GM18907 (cell line): ENCODE data around the gene PRSS35.
"Not testable (repeated sequence)": the region's sequence is repeated elsewhere in the genome, so short reads cannot be mapped to it uniquely, and the experiment has no call there.

Experiments
- ATAC-seq: cut with Tn5 transposase; IDR thresholded peaks from one replicate; pipeline ENCODE4 v1.9.1; 2021; ENCODE audit warnings: mild to moderate bottlenecking, moderate library complexity; ENCODE audit not compliant: unreplicated experiment

The PRSS35 gene, protein sequence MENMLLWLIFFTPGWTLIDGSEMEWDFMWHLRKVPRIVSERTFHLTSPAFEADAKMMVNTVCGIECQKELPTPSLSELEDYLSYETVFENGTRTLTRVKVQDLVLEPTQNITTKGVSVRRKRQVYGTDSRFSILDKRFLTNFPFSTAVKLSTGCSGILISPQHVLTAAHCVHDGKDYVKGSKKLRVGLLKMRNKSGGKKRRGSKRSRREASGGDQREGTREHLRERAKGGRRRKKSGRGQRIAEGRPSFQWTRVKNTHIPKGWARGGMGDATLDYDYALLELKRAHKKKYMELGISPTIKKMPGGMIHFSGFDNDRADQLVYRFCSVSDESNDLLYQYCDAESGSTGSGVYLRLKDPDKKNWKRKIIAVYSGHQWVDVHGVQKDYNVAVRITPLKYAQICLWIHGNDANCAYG

DNA sequence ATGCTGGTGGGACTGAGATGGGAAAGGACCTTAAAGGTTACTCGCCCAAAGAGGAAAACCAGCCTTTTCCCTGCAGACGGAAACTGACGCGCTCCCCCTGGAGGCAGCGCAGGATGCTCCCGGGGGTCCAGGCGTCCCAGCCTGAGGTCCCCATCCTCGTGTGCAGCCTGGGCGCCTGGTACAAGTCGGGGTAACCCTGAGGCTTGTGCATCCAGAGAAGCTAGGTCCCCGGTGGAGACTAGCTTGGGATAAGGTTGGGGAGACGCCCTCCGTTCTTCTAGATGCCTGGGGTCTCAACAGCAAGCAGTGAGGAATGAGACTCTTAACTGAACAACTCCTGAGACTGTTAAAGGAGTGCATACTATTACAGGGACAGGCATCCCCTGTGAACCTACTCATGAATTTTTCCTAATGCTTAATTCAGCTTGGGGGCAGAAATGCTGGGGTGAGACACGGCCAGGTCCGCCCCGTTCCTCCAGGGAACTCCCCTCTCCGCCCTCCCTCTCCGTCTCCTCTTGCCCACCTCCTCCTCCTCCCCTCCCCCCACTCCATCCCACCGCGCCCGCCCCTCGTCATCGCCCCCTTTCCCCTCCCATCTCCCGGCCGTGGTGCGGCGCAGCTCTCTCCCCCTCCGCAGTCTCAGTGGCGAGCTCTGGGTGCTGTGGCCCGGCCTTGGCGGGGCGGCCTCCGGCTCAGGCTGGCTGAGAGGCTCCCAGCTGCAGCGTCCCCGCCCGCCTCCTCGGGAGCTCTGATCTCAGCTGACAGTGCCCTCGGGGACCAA, at the start of gene PRSS35:
TSS of gene PRSS35 (plus strand) at position 634 of the 781 bp plus-strand sequence. CDS start 10,908 bp downstream, outside the sequence.
- ATAC-seq, result peak; percentile 70

DNA sequence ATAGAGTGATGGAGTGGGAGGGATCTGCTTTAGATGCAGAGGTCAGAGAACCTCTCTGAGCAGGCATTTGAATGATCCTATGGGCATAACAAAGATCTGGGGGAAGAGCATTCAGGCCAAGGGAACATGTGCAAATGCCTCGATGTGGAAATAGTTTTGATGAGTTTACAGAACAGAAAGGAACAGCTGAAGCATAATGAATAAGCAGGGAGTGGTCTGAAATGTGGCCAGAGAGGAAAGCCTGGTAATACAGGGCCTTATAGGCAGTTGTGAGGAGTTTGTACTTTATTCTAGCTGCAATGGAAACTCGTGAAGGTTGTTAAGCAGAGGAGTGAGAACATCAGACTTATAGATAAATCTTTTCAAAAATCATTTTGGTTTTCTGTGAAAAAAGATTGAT, 48.4 kb upstream of the PRSS35 start:
- no peak for ATAC-seq

DNA sequence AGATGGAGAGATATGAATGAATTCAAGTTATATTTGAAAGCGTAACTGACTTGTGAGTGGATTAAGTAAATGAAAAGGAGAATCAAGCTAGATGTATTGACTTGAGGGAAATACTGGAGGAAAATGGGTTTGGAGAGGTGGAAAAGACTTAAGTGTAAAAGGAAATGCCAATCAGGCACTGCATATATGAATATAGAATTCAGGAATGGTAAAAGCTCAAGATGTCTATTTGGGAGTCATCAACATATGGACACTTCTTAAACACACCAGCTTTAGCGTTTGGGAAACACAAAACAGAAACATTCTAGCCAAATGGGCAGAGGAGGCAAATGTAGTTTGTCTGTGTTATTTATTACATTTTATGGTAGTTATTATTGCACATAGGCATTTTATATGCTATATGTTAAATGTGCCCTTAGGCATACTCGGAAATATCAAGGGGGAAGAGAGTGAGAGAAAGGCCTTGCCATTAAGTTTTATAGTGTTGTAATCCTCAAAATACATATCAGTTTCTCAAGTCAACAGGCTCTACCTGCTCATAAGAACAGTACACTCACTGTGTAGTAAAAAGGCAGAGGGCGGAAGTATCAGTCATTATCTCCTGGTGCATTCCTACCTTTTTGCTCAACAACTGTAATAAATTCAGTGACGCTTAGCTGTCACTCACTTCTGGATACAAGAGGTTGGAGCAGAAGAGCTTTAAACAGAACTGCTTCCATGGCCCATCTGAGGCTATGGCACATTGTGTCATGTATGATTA, 47.8 kb upstream of the PRSS35 start:
- ATAC-seq, result no peak

DNA sequence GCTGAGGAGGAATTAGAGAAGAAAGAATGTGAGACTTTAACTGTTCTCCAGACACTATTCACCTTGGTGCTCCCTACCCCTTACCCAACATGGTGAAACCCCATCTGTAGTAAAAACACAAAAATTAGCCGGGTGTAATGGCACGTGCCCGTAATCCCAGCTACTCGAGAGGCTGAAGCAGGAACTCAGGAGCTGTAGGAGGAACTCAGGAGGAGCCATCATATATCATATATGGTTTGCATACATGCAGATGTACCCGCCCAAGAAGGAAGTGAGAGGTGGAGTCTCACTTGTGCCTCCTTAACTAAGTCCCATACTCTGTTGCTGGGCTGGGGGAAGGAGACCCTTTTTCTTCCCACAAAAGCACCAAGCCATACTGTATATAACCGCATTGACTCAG, 46.0 kb upstream of the PRSS35 start:
- ATAC-seq, result no peak

DNA sequence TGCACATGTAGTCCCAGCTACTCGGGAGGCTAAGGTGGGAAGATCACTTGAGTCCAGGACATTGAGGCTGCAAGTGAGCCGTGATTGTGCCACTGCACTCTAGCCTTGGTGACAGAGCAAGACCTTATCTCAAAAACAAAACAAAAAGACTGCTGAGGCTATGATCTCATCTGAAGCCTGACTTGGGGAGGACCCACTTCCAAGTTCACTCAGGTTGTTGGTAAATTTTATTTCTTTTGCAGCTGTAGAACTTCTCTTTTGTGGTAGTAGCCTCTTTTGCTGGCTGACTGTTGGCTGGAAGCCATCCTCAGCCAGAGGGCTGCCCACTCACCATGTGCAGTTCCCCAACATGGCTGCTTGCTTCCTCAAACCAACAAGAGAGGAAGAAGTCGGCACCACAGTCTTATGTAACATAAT, 44.7 kb upstream of the PRSS35 start:
- no peak for ATAC-seq

DNA sequence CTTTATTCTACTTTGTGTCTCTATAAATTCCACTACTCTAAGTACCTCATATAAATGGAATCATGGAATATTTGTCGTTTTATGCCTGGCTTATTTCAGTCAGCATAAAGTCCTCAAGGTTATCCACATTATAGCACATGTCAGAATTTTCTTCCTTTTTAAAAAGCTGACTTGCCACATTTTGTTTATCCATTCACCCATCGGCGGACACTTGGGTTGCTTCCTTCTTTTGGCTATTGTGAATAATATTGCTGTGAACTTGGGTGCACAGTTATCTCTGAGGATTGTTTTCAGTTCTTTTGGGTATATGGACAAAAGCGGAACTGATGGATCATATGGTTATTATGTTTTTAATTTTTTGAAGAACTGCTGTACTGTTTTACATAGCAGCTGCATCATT, 42.3 kb upstream of the PRSS35 start:
- ATAC-seq, result no peak

DNA sequence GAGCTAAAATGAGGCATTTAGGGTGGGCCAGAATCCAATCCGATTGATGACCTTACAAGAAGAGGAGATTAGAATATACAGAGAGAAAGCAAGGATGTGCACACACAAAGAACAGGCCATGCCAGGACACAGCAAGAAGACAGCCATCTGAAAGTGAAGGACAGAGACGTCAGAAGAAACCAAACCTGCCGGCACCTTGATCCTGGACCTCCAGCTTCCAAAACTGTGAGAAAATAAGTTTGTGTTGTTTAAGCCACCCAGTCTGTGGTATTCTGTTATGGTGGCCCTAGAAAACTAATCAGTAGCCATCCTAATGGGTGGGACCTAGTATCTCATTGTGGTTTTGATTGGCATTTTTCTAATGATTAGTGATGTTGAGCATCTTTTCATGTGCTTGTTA, 41.7 kb upstream of the PRSS35 start:
- ATAC-seq, result no peak

DNA sequence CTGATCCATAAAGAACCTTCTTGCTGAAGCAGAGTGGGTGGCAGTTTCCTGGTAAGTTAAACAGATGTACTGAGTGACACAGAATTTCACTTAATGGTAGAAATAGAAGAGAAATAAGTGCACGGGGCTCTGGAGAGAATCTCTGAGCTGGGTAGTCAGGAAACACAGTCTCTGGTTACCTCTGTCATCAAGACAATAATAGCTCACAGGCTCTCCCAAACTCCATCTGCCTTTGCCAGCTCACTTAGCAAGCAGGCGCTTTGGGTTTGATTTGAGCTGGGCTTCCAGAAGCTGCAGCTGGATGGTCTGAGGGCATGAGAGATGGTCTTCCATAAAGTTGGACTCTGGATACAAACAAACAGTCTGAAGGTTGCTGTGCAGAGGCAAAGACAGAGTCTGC, 39.6 kb upstream of the PRSS35 start:
- no peak for ATAC-seq

DNA sequence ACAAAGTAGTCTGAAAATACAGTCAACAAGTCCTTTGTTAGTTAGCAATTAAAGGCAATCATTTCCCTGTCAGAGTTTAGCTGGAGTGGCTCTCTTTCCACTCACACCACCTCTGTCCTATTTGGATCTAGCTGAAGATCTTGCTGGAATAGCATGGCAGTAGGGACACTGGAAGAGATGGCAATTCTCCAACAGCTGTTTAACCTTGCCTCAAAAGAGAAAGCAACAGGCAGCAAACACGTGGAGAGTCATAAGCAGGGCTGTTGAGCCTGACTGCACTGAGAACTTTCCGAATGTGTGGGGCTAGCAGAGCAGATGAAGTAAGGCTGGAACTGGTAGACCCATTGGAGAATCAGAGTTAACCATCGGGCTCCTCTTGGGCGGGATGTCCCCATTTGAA, 38.0 kb upstream of the PRSS35 start:
- no peak for ATAC-seq

DNA sequence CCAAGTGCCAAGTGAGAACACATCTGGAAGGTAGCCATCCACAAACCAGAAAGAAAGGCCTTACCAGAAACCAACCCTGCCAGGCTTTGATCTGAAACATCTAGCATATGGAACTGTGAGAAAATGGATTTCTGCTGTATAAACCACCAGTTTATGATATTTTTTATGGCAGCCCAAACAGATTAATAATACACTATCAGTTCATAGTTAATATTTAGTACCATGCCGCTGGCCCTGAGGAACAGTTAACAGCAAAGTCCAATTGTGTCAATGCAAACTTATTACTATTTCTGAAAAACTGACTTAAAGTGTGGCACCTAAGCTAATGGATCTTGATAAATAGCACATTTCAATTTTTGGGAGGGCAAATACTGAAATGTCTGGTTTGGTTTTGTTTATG, 35.4 kb upstream of the PRSS35 start:
- no peak for ATAC-seq

DNA sequence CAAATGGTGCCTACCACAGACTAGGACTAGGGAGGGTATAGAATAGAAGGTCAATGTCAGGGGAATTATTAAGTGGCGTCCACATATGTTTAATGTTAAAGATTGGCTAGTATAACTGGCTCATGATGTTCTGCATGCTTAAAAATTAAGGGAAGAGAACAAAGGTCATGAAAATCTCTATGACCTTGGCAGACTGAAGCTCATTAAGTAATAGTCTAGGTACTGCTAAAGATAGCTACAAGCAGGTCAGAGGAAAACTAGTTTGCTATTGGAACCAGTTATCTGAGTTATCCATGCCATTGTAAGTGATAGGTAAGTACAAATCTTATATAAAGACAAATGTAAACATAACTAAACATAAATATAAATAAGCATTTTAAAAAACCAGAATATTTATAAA, 32.9 kb upstream of the PRSS35 start:
- ATAC-seq, result no peak

DNA sequence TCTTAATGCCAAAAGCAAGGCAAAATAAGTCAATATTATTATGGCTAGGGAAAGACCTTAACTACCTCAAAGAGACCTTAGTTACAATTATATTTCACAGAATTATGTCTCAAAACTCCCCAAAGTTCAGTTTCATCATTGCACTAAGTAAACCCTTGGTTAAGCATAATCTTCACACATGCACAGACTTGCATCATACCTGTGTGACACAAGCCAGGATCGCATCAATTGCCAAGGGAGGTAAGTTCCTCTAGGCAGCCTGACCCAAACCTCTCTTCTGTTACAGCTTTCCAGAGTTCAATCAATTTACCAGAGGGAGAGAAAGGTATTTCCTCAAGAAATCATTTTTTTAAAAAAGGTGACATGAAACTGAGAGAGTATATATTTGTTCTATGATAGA, 31.9 kb upstream of the PRSS35 start:
- no peak for ATAC-seq

DNA sequence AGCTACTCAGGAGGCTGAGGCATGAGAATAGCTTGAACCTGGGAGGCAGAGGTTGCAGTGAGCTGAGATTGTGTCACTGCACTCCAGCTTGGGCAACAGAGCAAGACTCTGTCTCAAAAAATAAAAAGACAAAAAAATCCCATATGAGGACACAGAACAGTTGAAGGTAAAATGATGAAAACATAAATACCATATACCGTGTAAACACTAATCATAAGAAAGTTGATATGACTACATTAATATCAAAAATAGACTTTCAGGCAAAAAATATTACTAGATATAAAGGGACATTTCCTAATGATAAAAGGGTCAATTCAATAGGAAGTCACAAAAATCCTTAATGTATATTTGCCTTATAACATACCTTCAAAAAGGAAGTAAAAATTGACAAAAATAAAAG, 30.4 kb upstream of the PRSS35 start:
- ATAC-seq, result not testable (repeated sequence)

DNA sequence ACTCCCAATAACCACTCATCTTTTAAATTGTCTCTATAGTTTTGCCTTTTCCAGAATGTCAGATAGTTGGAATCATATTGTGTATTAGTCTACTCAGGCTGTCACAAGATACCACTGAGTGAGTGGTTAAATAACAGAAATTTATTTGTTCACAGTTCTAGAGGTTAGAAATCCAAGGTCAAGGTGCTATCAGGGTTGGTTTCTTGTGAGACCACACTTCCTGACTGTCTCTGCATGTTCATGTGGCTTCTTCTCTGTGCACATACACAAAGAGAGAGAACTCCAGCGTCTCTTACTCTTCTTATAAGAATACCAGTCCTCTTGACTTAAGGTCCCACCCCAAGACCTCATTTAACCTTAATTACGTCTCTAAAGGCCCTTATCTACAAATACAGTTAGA, 23.9 kb upstream of the PRSS35 start:
- no peak for ATAC-seq

DNA sequence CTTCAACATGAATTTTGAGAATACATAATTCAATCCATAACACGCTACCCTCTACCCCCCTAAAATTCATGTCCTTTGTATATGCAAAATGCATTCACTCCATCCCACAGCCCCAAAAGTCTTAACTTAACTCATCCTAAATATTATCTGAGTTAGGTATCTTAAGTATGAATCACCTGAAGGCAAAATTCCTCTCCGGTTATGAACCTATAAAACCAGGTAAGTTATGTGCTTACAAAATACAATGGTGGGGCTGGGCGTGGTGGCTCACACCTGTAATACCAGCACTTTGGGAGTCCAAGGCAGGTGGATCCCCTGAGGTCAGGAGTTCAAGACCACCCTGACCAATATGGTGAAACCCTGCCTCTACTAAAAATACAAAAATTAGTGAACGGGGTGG, 23.5 kb upstream of the PRSS35 start:
- no peak for ATAC-seq

DNA sequence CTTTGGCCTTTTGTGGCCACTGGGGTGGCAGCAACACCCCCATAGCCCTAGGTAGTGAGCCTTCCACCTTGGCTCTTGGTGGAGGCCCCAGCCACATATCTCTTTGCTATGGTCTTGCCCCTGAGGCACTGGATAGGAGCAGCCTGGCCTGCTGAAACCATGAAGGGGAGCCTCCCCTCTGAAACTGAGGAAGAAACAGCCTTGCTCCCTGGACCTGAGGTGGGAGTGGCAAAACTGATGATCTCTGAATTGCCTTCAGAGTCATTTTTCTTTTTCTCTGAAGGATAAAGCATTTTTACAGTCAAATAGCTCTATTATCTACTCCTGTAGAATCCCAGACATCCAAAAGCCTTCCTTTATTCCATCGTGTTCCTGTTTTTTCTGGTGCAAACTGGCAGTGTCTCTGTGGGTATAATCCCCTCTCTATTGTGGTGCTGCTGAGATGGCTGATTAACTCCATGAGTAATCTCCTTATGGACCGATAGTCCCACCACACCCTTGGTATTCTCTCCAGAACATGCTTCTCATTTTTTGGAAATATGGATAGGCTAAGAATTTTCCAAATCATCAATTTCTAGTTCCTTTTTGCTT, 22.0 kb upstream of the PRSS35 start:
- ATAC-seq, result no peak

DNA sequence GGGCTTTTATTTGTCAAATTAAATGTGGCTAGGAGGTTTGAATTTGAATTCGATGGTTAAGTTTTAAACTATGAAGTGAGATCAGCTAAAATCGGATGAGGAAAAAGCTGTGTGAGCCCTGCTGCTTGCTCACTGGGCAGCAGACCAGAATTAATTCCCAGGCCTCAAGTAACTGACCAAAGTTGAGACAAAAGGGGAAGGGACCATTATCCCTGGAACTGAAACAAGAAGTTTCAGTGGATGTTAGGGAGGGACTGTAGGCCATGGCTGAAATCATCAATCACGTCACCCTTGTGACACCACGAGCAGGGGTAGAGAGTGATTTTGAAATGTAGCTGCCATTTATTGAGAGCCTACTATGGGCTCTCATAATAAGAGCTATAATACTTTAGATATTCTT, 7.0 kb upstream of the PRSS35 start:
- no peak for ATAC-seq

DNA sequence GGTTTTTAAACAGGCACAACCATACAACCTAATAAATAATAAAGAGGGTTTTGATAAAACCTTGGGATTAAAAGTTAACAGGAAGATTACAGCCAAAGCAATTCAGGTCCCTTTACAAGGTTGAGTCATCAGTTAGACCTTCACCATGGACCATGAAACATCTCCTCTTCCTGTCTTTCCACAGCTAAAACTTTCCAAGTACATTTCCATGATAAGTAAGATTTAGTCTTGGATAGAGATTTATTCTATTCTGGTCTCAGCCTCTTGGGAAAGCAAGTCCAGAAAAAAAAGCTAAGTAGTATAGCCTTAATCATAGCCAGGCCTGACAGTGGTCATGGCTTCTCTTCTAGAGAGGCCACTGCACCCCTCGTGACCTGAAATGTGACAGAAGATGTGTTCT, 2.9 kb upstream of the PRSS35 start:
- no peak for ATAC-seq

DNA sequence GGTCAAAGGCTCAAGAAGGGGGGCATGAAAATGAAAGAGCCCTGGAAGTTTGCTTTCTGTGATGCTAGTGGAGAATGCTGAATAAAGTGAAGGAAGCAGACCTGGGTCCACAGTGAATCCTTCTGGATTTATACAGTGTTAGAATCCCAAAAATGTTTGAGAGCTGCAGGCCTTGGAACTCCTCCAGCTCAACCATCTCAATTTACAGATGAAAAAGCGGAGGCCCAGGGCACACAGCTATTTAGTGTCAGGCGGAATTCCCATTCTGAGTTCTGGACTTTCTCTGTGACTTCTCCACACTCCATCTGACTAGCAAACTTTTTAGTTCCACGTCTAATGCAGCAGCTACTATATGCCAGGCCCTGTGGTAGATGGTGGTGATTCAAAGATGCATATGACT, 1.5 kb upstream of the PRSS35 start:
- no peak for ATAC-seq

DNA sequence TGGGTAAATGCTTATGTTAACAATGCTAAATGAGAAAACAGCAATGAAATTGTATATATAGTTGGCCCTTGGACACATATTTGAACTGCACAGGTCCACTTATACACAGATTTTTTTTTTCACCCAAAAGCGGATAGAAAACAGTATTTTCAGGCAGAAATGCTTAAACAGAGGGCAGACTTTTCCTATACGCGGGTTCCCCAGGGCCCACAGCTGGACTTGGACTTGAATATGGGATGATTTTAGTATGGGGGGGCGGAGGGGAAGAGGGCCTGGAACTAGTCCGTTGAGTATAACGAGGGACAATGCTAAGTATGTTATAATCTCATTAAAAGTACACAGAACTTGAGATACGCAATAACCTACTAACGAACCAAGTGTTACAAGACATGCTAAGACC, 1.1 kb upstream of the PRSS35 start:
- no peak for ATAC-seq

DNA sequence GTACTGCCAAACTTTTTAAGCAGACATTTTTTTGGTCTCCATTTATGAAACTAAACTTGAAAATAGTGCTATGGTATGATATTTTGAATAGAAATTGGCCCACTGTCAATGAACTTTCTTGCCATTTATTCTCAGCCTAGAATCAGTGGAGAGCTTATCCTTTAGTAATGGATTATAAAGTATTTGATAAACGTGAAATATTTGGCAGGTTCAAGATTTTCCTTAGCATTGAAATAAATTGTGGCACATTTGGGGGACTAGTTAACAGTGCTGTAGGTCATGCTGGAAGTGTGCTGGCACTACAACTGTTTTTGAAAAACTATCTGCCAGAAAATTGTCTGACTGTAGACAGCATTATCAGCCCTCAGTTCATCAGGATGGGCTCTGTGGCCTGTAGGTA, 2.1 kb downstream of the PRSS35 start:
- peak; percentile 10 for ATAC-seq
